Measurements from ENCODE around the gene PTRHD1.

PTRHD1 gene

DNA sequence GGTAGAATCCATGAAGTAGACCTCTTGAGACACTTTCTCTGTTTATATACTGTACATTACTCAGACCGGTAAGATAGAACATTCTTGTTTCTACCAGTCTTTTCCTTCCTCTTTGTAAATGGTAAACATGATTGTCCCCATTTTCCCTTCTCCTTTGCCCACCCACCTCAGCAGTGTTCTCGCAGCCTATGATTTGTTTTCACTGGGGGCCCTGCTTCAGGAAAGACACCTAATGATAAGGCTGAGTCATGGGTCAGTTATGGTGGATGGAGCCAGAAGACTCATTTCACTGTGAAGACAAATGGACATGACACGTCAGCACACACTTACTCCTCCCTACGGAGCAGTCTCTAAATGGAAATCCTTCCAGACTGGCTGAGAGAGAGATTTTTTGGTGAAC lies 23.7 kb upstream of the PTRHD1 start:
- DNase-seq (ENCODE audit: low read depth), result no peak
- TF ChIP-seq MYC (IDR thresholded peaks at IDR 0.05; ENCODE audit: low read depth, low read length) (no peak), POLR2A (IDR thresholded peaks at IDR 0.05; ENCODE audit: extremely low read depth, insufficient read length) (no peak), MAX (IDR thresholded peaks at IDR 0.05; ENCODE audit: low read depth, low read length) (no peak)
- TF ChIP-seq, protein P1, sequence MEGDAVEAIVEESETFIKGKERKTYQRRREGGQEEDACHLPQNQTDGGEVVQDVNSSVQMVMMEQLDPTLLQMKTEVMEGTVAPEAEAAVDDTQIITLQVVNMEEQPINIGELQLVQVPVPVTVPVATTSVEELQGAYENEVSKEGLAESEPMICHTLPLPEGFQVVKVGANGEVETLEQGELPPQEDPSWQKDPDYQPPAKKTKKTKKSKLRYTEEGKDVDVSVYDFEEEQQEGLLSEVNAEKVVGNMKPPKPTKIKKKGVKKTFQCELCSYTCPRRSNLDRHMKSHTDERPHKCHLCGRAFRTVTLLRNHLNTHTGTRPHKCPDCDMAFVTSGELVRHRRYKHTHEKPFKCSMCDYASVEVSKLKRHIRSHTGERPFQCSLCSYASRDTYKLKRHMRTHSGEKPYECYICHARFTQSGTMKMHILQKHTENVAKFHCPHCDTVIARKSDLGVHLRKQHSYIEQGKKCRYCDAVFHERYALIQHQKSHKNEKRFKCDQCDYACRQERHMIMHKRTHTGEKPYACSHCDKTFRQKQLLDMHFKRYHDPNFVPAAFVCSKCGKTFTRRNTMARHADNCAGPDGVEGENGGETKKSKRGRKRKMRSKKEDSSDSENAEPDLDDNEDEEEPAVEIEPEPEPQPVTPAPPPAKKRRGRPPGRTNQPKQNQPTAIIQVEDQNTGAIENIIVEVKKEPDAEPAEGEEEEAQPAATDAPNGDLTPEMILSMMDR (IDR thresholded peaks at IDR 0.05; ENCODE audit: low read depth, low read length), result no peak
- H3K4me3 ChIP-seq (ENCODE audit: low read depth, low read length), result no peak overlapping the region

GRCh38 chr2:24816404-24816803 lies 23.2 kb upstream of the PTRHD1 start:
- no peak overlapping the region for H3K4me3 ChIP-seq (ENCODE audit: low read depth, low read length)
- TF ChIP-seq, protein P1 (IDR thresholded peaks at IDR 0.05; ENCODE audit: low read depth, low read length), result no peak
- TF ChIP-seq MAX (IDR thresholded peaks at IDR 0.05; ENCODE audit: low read depth, low read length), result no peak
- no peak for TF ChIP-seq MYC (IDR thresholded peaks at IDR 0.05; ENCODE audit: low read depth, low read length)
- TF ChIP-seq POLR2A (IDR thresholded peaks at IDR 0.05; ENCODE audit: extremely low read depth, insufficient read length), result no peak
- DNase-seq (ENCODE audit: low read depth), result no peak

GRCh38 chr2:24815171-24815570 lies 22.0 kb upstream of the PTRHD1 start:
- H3K4me3 ChIP-seq (ENCODE audit: low read depth, low read length), result no peak overlapping the region
- no peak for DNase-seq (ENCODE audit: low read depth)
- TF ChIP-seq, protein P1 (IDR thresholded peaks at IDR 0.05; ENCODE audit: low read depth, low read length), result no peak
- no peak for TF ChIP-seq MYC (IDR thresholded peaks at IDR 0.05; ENCODE audit: low read depth, low read length)

DNA sequence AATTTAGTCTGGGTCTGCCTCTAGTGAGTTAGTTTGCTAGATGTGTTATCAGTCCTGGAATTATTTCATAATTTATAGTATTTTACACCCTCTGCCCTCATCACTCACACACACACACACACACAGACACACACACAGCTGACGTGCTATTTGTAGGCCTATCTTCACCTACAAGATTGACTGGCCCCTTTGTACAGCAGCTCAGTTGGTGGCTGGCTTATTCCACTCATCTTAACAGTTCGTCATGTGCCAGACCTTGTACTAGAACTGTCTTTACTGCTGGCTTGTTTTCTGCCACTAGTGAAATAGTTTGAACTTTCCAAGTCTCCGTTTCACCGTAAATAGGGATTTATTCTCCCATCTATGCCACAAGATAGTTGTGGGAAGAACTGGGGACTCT lies 21.3 kb upstream of the PTRHD1 start:
- DNase-seq (ENCODE audit: low read depth), result no peak
- H3K4me3 ChIP-seq (ENCODE audit: low read depth, low read length), result no peak overlapping the region
- TF ChIP-seq POLR2A (IDR thresholded peaks at IDR 0.05; ENCODE audit: extremely low read depth, insufficient read length) (no peak), MAX (IDR thresholded peaks at IDR 0.05; ENCODE audit: low read depth, low read length) (no peak), MYC (IDR thresholded peaks at IDR 0.05; ENCODE audit: low read depth, low read length) (no peak)
- TF ChIP-seq, protein P1 (IDR thresholded peaks at IDR 0.05; ENCODE audit: low read depth, low read length), result no peak

GRCh38 chr2:24813691-24814137 lies 20.5 kb upstream of the PTRHD1 start:
- H3K4me3 ChIP-seq (ENCODE audit: low read depth, low read length), result no peak overlapping the region
- no peak for DNase-seq (ENCODE audit: low read depth)
- TF ChIP-seq MYC (IDR thresholded peaks at IDR 0.05; ENCODE audit: low read depth, low read length), result no peak
- no peak for TF ChIP-seq MAX (IDR thresholded peaks at IDR 0.05; ENCODE audit: low read depth, low read length)
- no peak for TF ChIP-seq POLR2A (IDR thresholded peaks at IDR 0.05; ENCODE audit: extremely low read depth, insufficient read length)
- TF ChIP-seq, protein P1 (IDR thresholded peaks at IDR 0.05; ENCODE audit: low read depth, low read length), result no peak
